ENCODE results near the gene ANGPTL8.

The ANGPTL8 gene

DNA sequence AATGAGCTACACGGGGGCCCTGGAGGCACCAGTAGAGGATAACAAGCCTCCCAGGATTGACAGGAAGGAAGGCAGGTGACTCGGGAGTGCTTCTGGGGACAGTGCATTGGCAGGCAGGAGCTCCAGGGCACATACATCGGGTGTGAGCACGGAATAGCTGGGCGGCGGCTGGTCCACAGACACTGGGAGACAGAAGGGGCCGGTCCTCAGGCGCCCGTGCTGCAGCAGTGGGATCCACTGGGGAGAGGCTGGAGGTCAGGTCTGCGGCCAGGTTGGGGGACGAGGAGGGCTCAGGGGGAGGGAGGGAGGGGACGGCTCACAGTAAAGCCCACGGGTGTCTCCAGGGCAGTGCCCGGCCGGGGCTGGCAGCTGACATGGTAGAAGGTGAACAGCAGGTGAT is 2.1 kb upstream of the ANGPTL8 start:
- H3K27me3 ChIP-seq (ENCODE audit: control insufficient read depth, insufficient read depth, low read length, poor library complexity, severe bottlenecking) = no peaks in the 10 kb centered on the region
- H3K9me3 ChIP-seq (ENCODE audit: control insufficient read depth, low read length) = no peaks in the 10 kb centered on the region
- WGBS, 2 experiments = 91 to 92% methylated on average over 15 of the region's 15 CpGs
- H3K4me1 ChIP-seq (ENCODE audit: control insufficient read depth, insufficient read depth, low read length) = no peaks in the 10 kb centered on the region
- peaks cover 5% of the 10 kb centered on the region for H3K36me3 ChIP-seq (ENCODE audit: control insufficient read depth, insufficient read depth, low read length)
- no peak overlapping the region for H3K27ac ChIP-seq (ENCODE audit: insufficient read depth, low read depth, low read length, poor library complexity, severe bottlenecking)
- H3K4me3 ChIP-seq (ENCODE audit: insufficient read depth, low read depth, low read length) = no peak overlapping the region

DNA sequence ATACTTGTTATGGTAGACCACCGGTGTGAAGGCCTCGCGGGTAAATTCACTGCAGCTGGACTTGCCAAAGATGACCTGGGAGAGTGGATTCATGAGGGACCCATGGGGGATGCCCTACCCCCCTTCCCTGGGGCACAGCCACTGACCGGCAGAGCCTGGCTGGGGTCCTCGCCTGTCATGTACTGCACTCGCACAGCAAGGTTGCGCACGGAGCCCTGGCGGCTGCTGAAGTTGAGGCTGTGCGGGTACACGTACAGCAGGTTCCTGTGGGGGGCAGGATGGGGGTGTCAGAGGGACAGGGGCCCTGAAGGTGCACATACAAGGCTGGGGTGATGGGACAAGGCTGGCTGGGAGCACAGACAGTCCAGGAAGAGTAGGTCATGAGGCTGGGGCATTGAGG is 1.4 kb upstream of the ANGPTL8 start:
- Histone ChIP-seq H3K27me3 (ENCODE audit: control insufficient read depth, insufficient read depth, low read length, poor library complexity, severe bottlenecking) (no peaks in the 10 kb centered on the region), H3K27ac (ENCODE audit: insufficient read depth, low read depth, low read length, poor library complexity, severe bottlenecking) (no peak overlapping the region), H3K36me3 (ENCODE audit: control insufficient read depth, insufficient read depth, low read length) (no peaks in the 10 kb centered on the region), H3K9me3 (ENCODE audit: control insufficient read depth, low read length) (no peaks in the 10 kb centered on the region), H3K4me3 (ENCODE audit: insufficient read depth, low read depth, low read length) (no peak overlapping the region), H3K4me1 (ENCODE audit: control insufficient read depth, insufficient read depth, low read length) (no peaks in the 10 kb centered on the region)
- WGBS, 2 experiments = 96 to 97% methylated on average over 11 of the region's 11 CpGs

DNA sequence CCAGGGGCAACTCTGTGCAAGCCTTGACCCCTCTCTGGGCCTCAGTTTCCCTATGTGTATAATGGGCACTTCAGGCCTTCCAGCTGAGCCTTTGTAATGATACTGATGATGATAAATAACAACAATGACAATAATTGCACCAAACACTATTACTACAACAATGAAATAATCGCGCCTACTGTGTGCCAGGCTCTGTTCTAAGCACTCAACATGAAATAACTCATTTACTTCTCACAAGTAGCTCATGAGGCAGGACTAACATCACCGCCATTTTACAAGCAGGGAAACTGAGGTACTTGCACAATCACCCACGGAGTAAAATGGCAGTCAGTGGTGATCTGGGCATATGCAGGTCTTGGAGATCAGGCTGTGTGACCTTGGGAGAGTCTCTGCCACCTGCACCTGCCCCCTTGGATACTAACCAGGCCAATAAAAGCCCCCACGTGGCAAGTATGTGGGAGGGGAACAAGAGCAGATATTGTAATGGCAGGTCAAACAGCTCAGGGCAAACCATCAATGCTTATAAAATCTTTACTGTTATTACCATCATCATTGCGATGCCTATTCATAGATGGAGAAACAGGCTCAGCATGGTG is 540 bp upstream of the ANGPTL8 start:
- H3K9me3 ChIP-seq (ENCODE audit: control insufficient read depth, low read length) = no peaks in the 10 kb centered on the region
- no peak overlapping the region for H3K27ac ChIP-seq (ENCODE audit: insufficient read depth, low read depth, low read length, poor library complexity, severe bottlenecking)
- H3K4me3 ChIP-seq (ENCODE audit: insufficient read depth, low read depth, low read length) = no peak overlapping the region
- H3K36me3 ChIP-seq (ENCODE audit: control insufficient read depth, insufficient read depth, low read length) = no peaks in the 10 kb centered on the region
- peaks cover 4% of the 10 kb centered on the region for H3K27me3 ChIP-seq (ENCODE audit: control insufficient read depth, insufficient read depth, low read length, poor library complexity, severe bottlenecking)
- WGBS, 2 experiments = 87 to 95% methylated on average over 6 of the region's 6 CpGs
- no peaks in the 10 kb centered on the region for H3K4me1 ChIP-seq (ENCODE audit: control insufficient read depth, insufficient read depth, low read length)

DNA sequence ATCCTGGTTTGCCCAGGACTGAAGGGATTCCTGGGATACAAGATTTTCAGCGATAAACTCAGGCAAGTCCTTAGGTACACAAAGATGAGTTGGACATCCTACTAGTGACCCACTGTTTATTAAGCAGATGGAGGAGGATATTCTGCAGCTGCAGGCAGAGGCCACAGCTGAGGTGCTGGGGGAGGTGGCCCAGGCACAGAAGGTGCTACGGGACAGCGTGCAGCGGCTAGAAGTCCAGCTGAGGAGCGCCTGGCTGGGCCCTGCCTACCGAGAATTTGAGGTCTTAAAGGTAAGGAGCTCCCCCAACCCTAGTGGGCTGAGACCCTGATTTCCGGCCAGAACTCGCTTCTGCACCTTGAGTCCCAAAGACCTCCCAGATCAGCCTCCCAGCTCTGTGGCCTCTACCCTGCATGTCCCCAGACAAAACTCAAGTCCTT is 607 bp downstream of the ANGPTL8 start:
- H3K36me3 ChIP-seq (ENCODE audit: control insufficient read depth, insufficient read depth, low read length) = no peaks in the 10 kb centered on the region
- WGBS, 2 experiments = 95% methylated on average over 8 of the region's 8 CpGs
- no peak overlapping the region for H3K4me3 ChIP-seq (ENCODE audit: insufficient read depth, low read depth, low read length)
- no peaks in the 10 kb centered on the region for H3K9me3 ChIP-seq (ENCODE audit: control insufficient read depth, low read length)
- H3K27me3 ChIP-seq (ENCODE audit: control insufficient read depth, insufficient read depth, low read length, poor library complexity, severe bottlenecking) = peaks cover 4% of the 10 kb centered on the region
- H3K4me1 ChIP-seq (ENCODE audit: control insufficient read depth, insufficient read depth, low read length) = no peaks in the 10 kb centered on the region
- no peak overlapping the region for H3K27ac ChIP-seq (ENCODE audit: insufficient read depth, low read depth, low read length, poor library complexity, severe bottlenecking)

DNA sequence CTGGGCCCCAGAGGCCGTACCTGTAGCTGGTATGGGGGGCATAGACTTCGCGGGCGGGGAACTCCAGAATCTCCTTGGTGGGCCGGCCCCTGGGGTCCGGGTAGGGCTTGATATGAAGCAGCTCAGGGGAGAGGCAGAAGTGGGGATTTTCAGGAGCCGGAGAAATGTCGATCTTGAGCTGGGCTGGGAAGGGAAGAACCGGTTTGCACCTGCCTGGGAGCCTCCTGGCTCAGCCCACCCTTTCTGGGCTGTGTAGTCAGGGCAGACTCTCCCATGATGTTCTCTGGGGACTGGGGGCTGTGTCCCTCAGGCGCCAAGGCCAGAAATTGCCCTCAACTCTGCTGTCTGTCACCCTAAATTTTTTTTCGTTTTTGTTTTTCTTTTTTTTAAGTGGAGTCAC is 2.6 kb downstream of the ANGPTL8 start:
- H3K27me3 ChIP-seq (ENCODE audit: control insufficient read depth, insufficient read depth, low read length, poor library complexity, severe bottlenecking) = peaks cover 4% of the 10 kb centered on the region
- H3K4me3 ChIP-seq (ENCODE audit: insufficient read depth, low read depth, low read length) = no peak overlapping the region
- no peak overlapping the region for H3K27ac ChIP-seq (ENCODE audit: insufficient read depth, low read depth, low read length, poor library complexity, severe bottlenecking)
- no peaks in the 10 kb centered on the region for H3K36me3 ChIP-seq (ENCODE audit: control insufficient read depth, insufficient read depth, low read length)
- no peaks in the 10 kb centered on the region for H3K4me1 ChIP-seq (ENCODE audit: control insufficient read depth, insufficient read depth, low read length)
- 91 to 94% methylated on average over 11 of the region's 11 CpGs for WGBS, 2 experiments
- no peaks in the 10 kb centered on the region for H3K9me3 ChIP-seq (ENCODE audit: control insufficient read depth, low read length)

DNA sequence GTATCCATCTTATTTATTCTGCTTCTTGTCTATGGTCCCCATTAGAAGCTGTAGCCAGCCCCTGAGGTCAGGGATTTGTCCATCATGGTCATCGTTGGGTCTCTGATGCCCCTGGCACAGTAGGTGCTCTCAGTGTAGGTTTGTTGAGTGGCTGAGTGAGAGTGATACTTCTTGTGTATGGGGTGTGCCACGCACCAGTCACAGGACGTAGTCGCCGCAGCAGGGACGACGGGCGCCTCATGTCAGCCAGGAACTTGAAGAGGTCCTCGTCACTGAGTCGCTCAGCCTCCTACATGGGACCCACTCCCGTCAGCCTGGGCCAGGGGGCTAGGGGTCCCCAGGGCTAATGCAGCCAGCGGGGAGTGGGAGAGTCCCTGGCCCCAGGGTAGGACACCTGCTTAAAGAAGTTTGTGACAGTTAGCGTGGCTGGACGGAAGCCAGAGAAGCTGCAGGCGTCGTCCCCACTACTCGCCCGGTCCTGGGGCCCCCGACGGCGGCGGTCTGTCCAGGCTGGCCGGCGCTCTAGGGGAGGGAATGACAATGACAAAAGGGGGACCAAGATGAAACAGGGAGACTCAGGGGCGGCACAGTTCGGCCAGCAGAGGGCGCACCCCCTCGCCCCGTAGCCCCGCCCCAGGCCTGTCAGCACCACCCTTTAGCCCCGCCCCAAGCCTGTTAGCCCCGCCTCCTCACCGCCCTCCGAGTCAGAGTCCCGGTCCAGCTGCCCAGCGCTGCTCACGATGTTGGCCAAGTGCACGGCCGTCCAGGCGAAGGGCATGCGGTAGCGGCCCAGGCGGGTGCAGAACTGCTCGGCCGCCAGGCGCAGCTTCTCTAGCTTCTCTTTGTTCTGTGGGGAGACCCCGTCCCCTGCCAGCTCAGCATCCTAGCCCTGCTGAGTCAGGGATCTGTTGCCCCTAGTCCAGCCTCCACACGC is 3.7 kb downstream of the ANGPTL8 start:
- 33 to 34% methylated on average over 48 of the region's 48 CpGs for WGBS, 2 experiments
- Histone ChIP-seq H3K4me3 (ENCODE audit: insufficient read depth, low read depth, low read length) (no peak overlapping the region), H3K27ac (ENCODE audit: insufficient read depth, low read depth, low read length, poor library complexity, severe bottlenecking) (no peak overlapping the region), H3K27me3 (ENCODE audit: control insufficient read depth, insufficient read depth, low read length, poor library complexity, severe bottlenecking) (peaks cover 4% of the 10 kb centered on the region), H3K9me3 (ENCODE audit: control insufficient read depth, low read length) (no peaks in the 10 kb centered on the region), H3K36me3 (ENCODE audit: control insufficient read depth, insufficient read depth, low read length) (no peaks in the 10 kb centered on the region), H3K4me1 (ENCODE audit: control insufficient read depth, insufficient read depth, low read length) (no peaks in the 10 kb centered on the region)

DNA sequence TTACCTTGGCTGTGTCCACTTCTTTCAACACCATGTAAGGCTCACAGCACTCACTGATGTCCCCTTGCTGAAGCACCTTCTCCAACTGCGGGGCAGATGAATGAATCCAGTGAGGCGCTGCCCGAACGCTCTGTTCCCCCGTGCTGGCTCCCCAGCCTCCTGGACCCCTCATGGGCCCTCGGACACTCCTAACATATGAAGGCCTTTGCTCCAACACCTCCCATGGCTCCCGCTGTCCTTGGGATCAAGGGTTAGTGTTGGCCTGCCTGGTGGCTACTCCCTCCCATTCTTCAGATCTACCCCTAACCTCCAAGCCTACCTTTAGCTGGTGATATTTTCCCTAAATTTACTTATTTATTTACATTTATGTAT is 4.4 kb downstream of the ANGPTL8 start:
- Histone ChIP-seq H3K36me3 (ENCODE audit: control insufficient read depth, insufficient read depth, low read length) (peaks cover 4% of the 10 kb centered on the region), H3K4me1 (ENCODE audit: control insufficient read depth, insufficient read depth, low read length) (no peaks in the 10 kb centered on the region), H3K27me3 (ENCODE audit: control insufficient read depth, insufficient read depth, low read length, poor library complexity, severe bottlenecking) (peaks cover 4% of the 10 kb centered on the region), H3K9me3 (ENCODE audit: control insufficient read depth, low read length) (no peaks in the 10 kb centered on the region), H3K4me3 (ENCODE audit: insufficient read depth, low read depth, low read length) (no peak overlapping the region), H3K27ac (ENCODE audit: insufficient read depth, low read depth, low read length, poor library complexity, severe bottlenecking) (no peak overlapping the region)
- WGBS, 2 experiments = 92% methylated on average over 7 of the region's 7 CpGs

DNA sequence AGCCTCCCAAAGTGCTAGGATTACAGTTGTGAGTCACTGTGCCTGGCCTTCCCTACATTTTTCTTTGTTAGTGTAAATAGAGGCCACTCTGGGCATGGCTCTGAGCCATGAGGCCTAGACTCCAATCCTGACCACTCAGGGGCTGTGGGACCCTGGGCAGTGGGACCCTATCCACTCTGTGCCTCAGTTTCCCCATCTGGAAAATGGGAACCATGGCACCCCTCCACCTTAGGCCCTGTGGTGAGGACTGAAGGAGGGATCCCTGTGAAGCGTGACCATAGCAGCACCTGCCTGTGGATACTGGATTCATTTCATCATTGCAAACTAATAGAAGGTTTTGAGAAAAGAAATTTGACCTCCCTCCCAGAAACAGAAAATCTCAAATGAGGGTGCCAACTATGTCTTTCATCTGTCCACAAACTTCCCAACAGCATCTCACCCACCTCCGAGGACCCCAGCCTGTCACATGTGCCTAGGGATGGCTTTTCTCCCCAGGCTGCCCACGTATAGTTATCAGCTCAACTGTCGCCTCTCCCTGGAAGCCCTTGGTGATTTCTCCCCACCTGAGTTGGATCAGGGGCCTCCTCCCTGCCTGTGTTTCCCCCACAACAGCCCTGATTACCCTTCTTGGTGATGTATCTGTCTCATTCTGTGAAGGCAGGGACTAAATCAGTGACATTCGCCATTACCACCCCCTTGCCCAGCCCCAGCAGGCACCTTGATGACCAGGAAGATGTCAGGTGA is 5.6 kb downstream of the ANGPTL8 start:
- H3K9me3 ChIP-seq (ENCODE audit: control insufficient read depth, low read length) = no peaks in the 10 kb centered on the region
- H3K36me3 ChIP-seq (ENCODE audit: control insufficient read depth, insufficient read depth, low read length) = peaks cover 4% of the 10 kb centered on the region
- no peak overlapping the region for H3K4me3 ChIP-seq (ENCODE audit: insufficient read depth, low read depth, low read length)
- 93 to 97% methylated on average over 5 of the region's 5 CpGs for WGBS, 2 experiments
- H3K27me3 ChIP-seq (ENCODE audit: control insufficient read depth, insufficient read depth, low read length, poor library complexity, severe bottlenecking) = peaks cover 4% of the 10 kb centered on the region
- no peak overlapping the region for H3K27ac ChIP-seq (ENCODE audit: insufficient read depth, low read depth, low read length, poor library complexity, severe bottlenecking)
- no peaks in the 10 kb centered on the region for H3K4me1 ChIP-seq (ENCODE audit: control insufficient read depth, insufficient read depth, low read length)

DNA sequence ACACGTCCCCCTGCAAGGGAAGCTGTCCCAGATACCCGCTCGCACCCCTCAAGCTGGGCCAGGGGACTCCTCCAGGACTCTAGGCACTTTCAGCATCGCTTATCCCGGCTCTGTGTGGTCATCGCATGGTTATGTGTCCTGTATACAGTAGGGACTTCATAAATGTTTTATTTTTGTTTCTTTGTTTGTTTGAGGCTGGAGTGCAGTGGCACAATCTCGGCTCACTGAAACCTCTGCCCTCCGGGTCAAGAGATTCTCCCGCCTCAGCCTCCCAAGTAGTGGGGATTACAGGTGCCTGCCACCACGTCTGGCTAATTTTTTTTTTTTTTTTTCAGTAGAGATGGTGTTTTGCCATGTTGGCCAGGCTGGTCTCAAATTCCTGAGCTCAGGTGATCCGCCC is 7.5 kb downstream of the ANGPTL8 start:
- H3K36me3 ChIP-seq (ENCODE audit: control insufficient read depth, insufficient read depth, low read length) = peaks cover 12% of the 10 kb centered on the region
- no peaks in the 10 kb centered on the region for H3K9me3 ChIP-seq (ENCODE audit: control insufficient read depth, low read length)
- peaks cover 4% of the 10 kb centered on the region for H3K27me3 ChIP-seq (ENCODE audit: control insufficient read depth, insufficient read depth, low read length, poor library complexity, severe bottlenecking)
- WGBS, 2 experiments = 94% methylated on average over 11 of the region's 11 CpGs
- H3K27ac ChIP-seq (ENCODE audit: insufficient read depth, low read depth, low read length, poor library complexity, severe bottlenecking) = no peak overlapping the region
- H3K4me1 ChIP-seq (ENCODE audit: control insufficient read depth, insufficient read depth, low read length) = no peaks in the 10 kb centered on the region
- no peak overlapping the region for H3K4me3 ChIP-seq (ENCODE audit: insufficient read depth, low read depth, low read length)

DNA sequence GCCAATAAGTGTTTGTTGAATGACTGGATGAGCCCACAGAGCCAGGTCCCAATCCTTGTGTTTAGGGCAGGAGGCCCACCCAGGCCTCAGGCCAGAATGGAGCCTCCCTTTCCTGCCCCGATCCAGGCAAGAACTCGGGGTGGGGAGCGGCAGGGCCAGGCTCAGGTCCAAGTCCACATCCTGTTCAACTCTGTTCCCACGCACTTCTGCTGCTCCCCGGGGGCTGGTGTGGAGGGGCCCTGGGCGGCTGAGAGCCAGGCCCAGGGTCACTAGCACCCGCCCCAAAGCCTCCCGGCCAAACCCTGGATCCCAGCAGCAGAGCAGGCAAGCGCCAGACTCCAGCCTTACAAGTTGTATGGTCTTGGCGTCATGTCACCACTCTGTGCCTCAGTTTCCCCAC is 8.0 kb downstream of the ANGPTL8 start:
- Histone ChIP-seq H3K27ac (ENCODE audit: insufficient read depth, low read depth, low read length, poor library complexity, severe bottlenecking) (no peak overlapping the region), H3K27me3 (ENCODE audit: control insufficient read depth, insufficient read depth, low read length, poor library complexity, severe bottlenecking) (peaks cover 4% of the 10 kb centered on the region), H3K4me3 (ENCODE audit: insufficient read depth, low read depth, low read length) (no peak overlapping the region), H3K4me1 (ENCODE audit: control insufficient read depth, insufficient read depth, low read length) (no peaks in the 10 kb centered on the region), H3K36me3 (ENCODE audit: control insufficient read depth, insufficient read depth, low read length) (peaks cover 17% of the 10 kb centered on the region), H3K9me3 (ENCODE audit: control insufficient read depth, low read length) (no peaks in the 10 kb centered on the region)
- 95 to 96% methylated on average over 10 of the region's 10 CpGs for WGBS, 2 experiments

Measured in ectodermal cell (in vitro differentiated cells).